H1 (cell line): ENCODE data around the gene KCND3. TPM values are rescaled to one million over a fixed set of nuclear protein-coding genes. Genes with fewer than 3 reads are reported as not detected.
A peak's percentile ranks its signal among the peaks of the same experiment; 100 is the strongest.

Source experiments
- CTCF ChIA-PET: fragments of 300-600 bp; sonication (Branson Sonifier 250); formaldehyde crosslinking; loops from one replicate; lab custom pipeline; 2021; ENCODE audit not compliant: partially characterized antibody; lab: Charles Lee
- POLR2A ChIA-PET: fragments of 300-600 bp; sonication (Branson Sonifier 250); formaldehyde crosslinking; loops from one replicate; lab custom pipeline; 2021; ENCODE audit warnings: inconsistent platforms; ENCODE audit not compliant: partially characterized antibody; lab: Charles Lee
- DNase-seq, 2 experiments: peaks; one replicate each; pipeline versions ENCODE4 v3.0.0 to v3.0.0-alpha.2; 2010 to 2022; ENCODE audit warnings: low spot score in 2 of 2, low read depth in 1 of 2, mixed read lengths in 1 of 2
- FAIRE-seq: peaks from 2 replicates; lab custom pipeline; 2011; peaks lifted over from hg19 to GRCh38; lab: Jason Lieb, UNC
- H2AFZ ChIP-seq: 2 replicates; pipeline ENCODE4 v1.8.1; 2012; ENCODE audit warnings: low read length, inconsistent platforms
- H2AK5ac ChIP-seq: 2 replicates; pipeline ENCODE4 v1.6.1; 2013; ENCODE audit warnings: low read depth, low read length
- H2BK120ac ChIP-seq: replicated peaks from 2 replicates; pipeline ENCODE3; 2013; ENCODE audit warnings: low read depth, low read length, inconsistent platforms
- H2BK12ac ChIP-seq: 2 replicates; pipeline ENCODE4 v1.6.1; 2013; ENCODE audit warnings: low read depth, low read length
- H2BK15ac ChIP-seq: 2 replicates; pipeline ENCODE4 v1.6.1; 2013; ENCODE audit warnings: low read length
- H2BK20ac ChIP-seq: 2 replicates; pipeline ENCODE4 v1.6.1; 2013; ENCODE audit warnings: low read length
- H2BK5ac ChIP-seq: 2 replicates; pipeline ENCODE4 v1.6.1; 2013; ENCODE audit warnings: low read depth, low read length
- H3K14ac ChIP-seq: 2 replicates; pipeline ENCODE4 v1.6.1; 2013; ENCODE audit warnings: inconsistent platforms; ENCODE audit not compliant: insufficient read length
- H3K18ac ChIP-seq: 2 replicates; pipeline ENCODE4 v1.6.1; 2013; ENCODE audit warnings: low read length; ENCODE audit errors: extremely low read depth
- H3K23ac ChIP-seq: 2 replicates; pipeline ENCODE4 v1.6.1; 2013; ENCODE audit warnings: inconsistent platforms; ENCODE audit not compliant: insufficient read length
- H3K23me2 ChIP-seq: 2 replicates; pipeline ENCODE4 v1.6.1; 2013; ENCODE audit warnings: low read depth, low read length
- H3K27ac ChIP-seq: 2 replicates; pipeline ENCODE4 v1.6.1; 2011; ENCODE audit warnings: low read depth, low read length, inconsistent platforms
- H3K27me3 ChIP-seq, 4 experiments: replicated peaks in 1 of 4; 1 replicate in 1 of 4; 2 replicates in 3 of 4; pipeline versions ENCODE4 v1.6.1 to v1.8.1; 2011 to 2013; ENCODE audit warnings: low read length in 3 of 4, mild to moderate bottlenecking in 3 of 4, inconsistent platforms in 2 of 4, mixed read lengths in 2 of 4, moderate library complexity in 1 of 4; ENCODE audit not compliant: control insufficient read depth in 3 of 4, insufficient read depth in 3 of 4; ENCODE audit errors: extremely low read depth in 1 of 4
- H3K36me3 ChIP-seq, 4 experiments: 2 replicates each; pipeline versions ENCODE4 v1.6.1 to v1.8.1; 2011 to 2013; ENCODE audit warnings: mild to moderate bottlenecking in 4 of 4, low read length in 3 of 4, moderate library complexity in 2 of 4, control low read depth in 1 of 4, inconsistent platforms in 1 of 4; ENCODE audit not compliant: insufficient read depth in 4 of 4, control insufficient read depth in 2 of 4
- H3K4ac ChIP-seq: replicated peaks from 2 replicates; pipeline ENCODE3; 2013; ENCODE audit warnings: low read length, low read depth, mixed read lengths, inconsistent platforms; ENCODE audit not compliant: insufficient read length
- H3K4me1 ChIP-seq, 4 experiments: replicated peaks in 1 of 4; 1 replicate in 1 of 4; 2 replicates in 3 of 4; pipeline versions ENCODE4 v1.6.1 to v1.8.1; 2011 to 2013; ENCODE audit warnings: low read length in 3 of 4, inconsistent platforms in 2 of 4, mixed read lengths in 1 of 4; ENCODE audit not compliant: insufficient read depth in 4 of 4, control insufficient read depth in 3 of 4
- H3K4me2 ChIP-seq, 2 experiments: 2 replicates each; pipeline versions ENCODE4 v1.6.1 to v1.8.1; 2011 to 2013; ENCODE audit warnings: low read depth in 2 of 2, low read length in 2 of 2, control low read depth in 1 of 2, inconsistent platforms in 1 of 2, mild to moderate bottlenecking in 1 of 2; ENCODE audit not compliant: insufficient read depth in 1 of 2
- H3K4me3 ChIP-seq, 4 experiments: fragments of 200-600, 300-600 bp in 1 of 4; sonication (generic), shearing (Covaris generic), sonication (Bioruptor Twin) in 1 of 4; 2 replicates each; pipeline versions ENCODE4 v1.5.1 to v1.8.1; 2011 to 2016; ENCODE audit warnings: low read length in 4 of 4, low read depth in 3 of 4, control low read depth in 2 of 4, inconsistent platforms in 2 of 4, mild to moderate bottlenecking in 2 of 4, mixed read lengths in 1 of 4, moderate library complexity in 1 of 4; ENCODE audit not compliant: insufficient read depth in 2 of 4; ENCODE audit errors: extremely low read depth in 1 of 4
- H3K56ac ChIP-seq: replicated peaks from 2 replicates; pipeline ENCODE3; 2013; ENCODE audit warnings: low read depth, mild to moderate bottlenecking, mixed read lengths, low read length, inconsistent platforms; ENCODE audit not compliant: insufficient read length
- H3K79me1 ChIP-seq: 2 replicates; pipeline ENCODE4 v1.6.1; 2013; ENCODE audit warnings: low read depth, low read length, control low read depth
- H3K79me2 ChIP-seq, 2 experiments: 2 replicates each; pipeline versions ENCODE4 v1.6.1 to v1.8.1; 2012 to 2013; ENCODE audit warnings: low read length in 2 of 2, mild to moderate bottlenecking in 2 of 2, inconsistent platforms in 1 of 2; ENCODE audit not compliant: insufficient read depth in 2 of 2, control insufficient read depth in 1 of 2
- H3K9ac ChIP-seq, 4 experiments: replicated peaks in 1 of 4; 1 replicate in 1 of 4; 2 replicates in 3 of 4; pipeline versions ENCODE4 v1.6.1 to v1.8.1; 2011 to 2013; ENCODE audit warnings: low read depth in 3 of 4, low read length in 3 of 4, control low read depth in 2 of 4, mild to moderate bottlenecking in 2 of 4, moderate library complexity in 2 of 4, inconsistent platforms in 1 of 4; ENCODE audit errors: extremely low read depth in 1 of 4
- H3K9me3 ChIP-seq, 2 experiments: 2 replicates each; pipeline versions ENCODE4 v1.6.1 to v1.8.1; 2012 to 2013; ENCODE audit warnings: mild to moderate bottlenecking in 2 of 2, moderate library complexity in 2 of 2, control low read depth in 1 of 2, inconsistent platforms in 1 of 2, low read depth in 1 of 2, low read length in 1 of 2, mixed read lengths in 1 of 2; ENCODE audit not compliant: insufficient read depth in 2 of 2
- H4K20me1 ChIP-seq, 2 experiments: replicated peaks in 1 of 2; 2 replicates each; pipeline versions ENCODE3 to v1.8.1; 2011 to 2013; ENCODE audit warnings: inconsistent platforms in 2 of 2, low read length in 2 of 2, mild to moderate bottlenecking in 1 of 2; ENCODE audit not compliant: insufficient read depth in 2 of 2, control insufficient read depth in 1 of 2
- H4K5ac ChIP-seq: 2 replicates; pipeline ENCODE4 v1.6.1; 2013; ENCODE audit warnings: low read length, low read depth, mixed read lengths, inconsistent platforms; ENCODE audit not compliant: insufficient read length
- H4K8ac ChIP-seq: 2 replicates; pipeline ENCODE4 v1.8.0; 2013; ENCODE audit warnings: mild to moderate bottlenecking, moderate library complexity, low read length, inconsistent platforms; ENCODE audit not compliant: insufficient read depth; ENCODE audit errors: extremely low read depth
- H4K91ac ChIP-seq: replicated peaks from 2 replicates; pipeline ENCODE3; 2013; ENCODE audit warnings: low read length, mixed read lengths, inconsistent platforms; ENCODE audit not compliant: insufficient read length
- CHD1 ChIP-seq: IDR thresholded peaks from 2 replicates; pipeline ENCODE4 v1.6.1; 2012; ENCODE audit warnings: low read depth, low read length, improper control_type of control experiment
- EZH2 ChIP-seq: fragments of 200-600 bp; sonication (generic); IDR thresholded peaks from 2 replicates; pipeline ENCODE4 v1.7.1; 2012; ENCODE audit warnings: low read depth, mild to moderate bottlenecking, moderate library complexity, low read length, inconsistent platforms; ENCODE audit not compliant: severe bottlenecking
- JUN ChIP-seq: IDR thresholded peaks from 2 replicates; pipeline ENCODE4 v1.6.1; 2011; ENCODE audit warnings: low read depth, mild to moderate bottlenecking, improper control_type of control experiment, low read length
- KDM1A ChIP-seq: fragments of 200-600, 300-600 bp; sonication (generic); IDR thresholded peaks from 2 replicates; pipeline ENCODE4 v1.7.1; 2016; ENCODE audit warnings: mild to moderate bottlenecking, low read length, borderline replicate concordance
- POU5F1 ChIP-seq: IDR thresholded peaks from 2 replicates; pipeline ENCODE4 v1.6.1; 2011; ENCODE audit warnings: low read depth, mild to moderate bottlenecking, low read length, moderate library complexity
- SIRT6 ChIP-seq: IDR thresholded peaks from one replicate; pipeline ENCODE4 v1.7.1; 2012; ENCODE audit warnings: low read length, inconsistent platforms
- SP2 ChIP-seq: IDR thresholded peaks from 2 replicates; pipeline ENCODE4 v1.6.1; 2012; ENCODE audit warnings: mild to moderate bottlenecking, low read length, inconsistent platforms
- WGBS, 2 experiments: shearing (Covaris generic) in 1 of 2; methylation state at CpG; one replicate each; pipeline versions ENCODE4 v1.1.6 to v1.1.7; 2013 to 2015; ENCODE audit warnings: low lambda C conversion rate in 2 of 2, mixed read lengths in 2 of 2, inconsistent platforms in 1 of 2, low coverage in 1 of 2, missing lambda C conversion rate in 1 of 2; ENCODE audit not compliant: insufficient replicate concordance in 2 of 2, insufficient coverage in 1 of 2, insufficient read length in 1 of 2; ENCODE audit errors: extremely low coverage in 1 of 2, missing lambda C conversion rate in 1 of 2; 5-methylcytosine and 5-hydroxymethylcytosine counted together
- polyA plus RNA-seq, 7 experiments: library from polyadenylated mRNA; depleted of rRNA in 3 of 7; stranded (reverse) in 5 of 7; unstranded in 2 of 7; fragments of >200 nt in 5 of 7; fragments of 200-250 nt in 2 of 7; gene quantifications; 1 replicate in 5 of 7; 2 replicates in 1 of 7; 4 replicates in 1 of 7; pipeline versions ENCODE4 v1.2.1 to v1.2.3, GENCODE V29; 2011 to 2013; ENCODE audit warnings: missing spikeins in 2 of 7, mixed read lengths in 2 of 7
- total RNA-seq: library from RNA; stranded (reverse); fragmentation: NEBNext Ultra II Directional; extraction: Animal tissue kit (Norgen Biotek cat#: 25700); gene quantifications from 2 replicates; pipeline ENCODE4 v1.2.1, GENCODE V29; 2021

The KCND3 gene
- total and polyA plus RNA-seq, 2 of the 8 experiments (the other 6 are each of a cell fraction or from before 2014, with no cell fraction given) = 0.14 to 0.48 TPM

GRCh38 chr1:111818546-111818945, 170.9 kb downstream of the KCND3 start:
- no peak overlapping the region for H3K18ac ChIP-seq
- no peak overlapping the region for H3K14ac ChIP-seq
- H3K36me3 ChIP-seq = no peaks in the 10 kb centered on the region
- H4K5ac ChIP-seq = no peak overlapping the region
- H3K79me1 ChIP-seq = no peaks in the 10 kb centered on the region
- H2BK20ac ChIP-seq = no peak overlapping the region
- no peaks in the 10 kb centered on the region for H3K9me3 ChIP-seq
- H3K4me1 ChIP-seq = no peaks in the 10 kb centered on the region; a peak in 1 of 7 replicates
- H3K56ac ChIP-seq = no peak overlapping the region
- H3K9ac ChIP-seq = no peak overlapping the region
- H4K20me1 ChIP-seq = no peaks in the 10 kb centered on the region
- H3K79me2 ChIP-seq = no peaks in the 10 kb centered on the region
- no peak overlapping the region for H4K8ac ChIP-seq
- TF ChIP-seq SP2 (no peak), JUN (no peak), EZH2 (no peak), CHD1 (no peak), POU5F1 (no peak), SIRT6 (no peak), KDM1A (no peak)
- no peaks in the 10 kb centered on the region for H3K27me3 ChIP-seq
- ChIA-PET POLR2A (no interaction called here), CTCF (interaction anchor here (1.0 kb wide), 2 partner anchors 17 to 29 kb away, joined by 3 to 4 read pairs; no protein-coding TSS in a partner anchor)
- H3K4me2 ChIP-seq = no peak overlapping the region
- no peak overlapping the region for H2BK15ac ChIP-seq
- H2BK120ac ChIP-seq = no peak overlapping the region
- 0 out of 2 replicates have a peak overlapping the region, but pooled peaks have one; percentile 15 for H2AFZ ChIP-seq
- DNase-seq (no peak), FAIRE-seq (no peak)
- H3K4me3 ChIP-seq = no peak overlapping the region
- H4K91ac ChIP-seq = no peak overlapping the region
- no peak overlapping the region for H3K23ac ChIP-seq
- H2BK12ac ChIP-seq = no peak overlapping the region
- no peak overlapping the region for H2BK5ac ChIP-seq
- no peak overlapping the region for H2AK5ac ChIP-seq
- H3K23me2 ChIP-seq = no peaks in the 10 kb centered on the region
- no peak overlapping the region for H3K27ac ChIP-seq
- 91% methylated on average over 5 of the region's 5 CpGs; no CpG with 5 or more reads in 1 of the 2 experiments for WGBS, 2 experiments
- no peak overlapping the region for H3K4ac ChIP-seq
